ENCODE data around the gene BAZ2B.
"Not testable (repeated sequence)": the region's sequence is repeated elsewhere in the genome, so short reads cannot be mapped to it uniquely, and the experiment has no call there.

BAZ2B gene

GRCh38 chr2:159635006-159635789 is 18.9 kb upstream of the BAZ2B start:
- DNase-seq (ENCODE audit: low spot score), result no peak
- no peak for TF ChIP-seq CTCF (IDR thresholded peaks at IDR 0.05; ENCODE audit: extremely low read depth, insufficient read depth, missing control alignments)
- in situ Hi-C loops (cut with MboI; ENCODE audit: low pct_unique_long_range_greater_than_20kb, low sequenced_read_pairs, unreplicated experiment), result no loop called here

GRCh38 chr2:159633219-159633618 is 16.9 kb upstream of the BAZ2B start:
- no peak for TF ChIP-seq CTCF (IDR thresholded peaks at IDR 0.05; ENCODE audit: extremely low read depth, insufficient read depth, missing control alignments)

GRCh38 chr2:159625628-159626027 is 9.3 kb upstream of the BAZ2B start:
- in situ Hi-C loops (cut with MboI; ENCODE audit: low pct_unique_long_range_greater_than_20kb, low sequenced_read_pairs, unreplicated experiment); DNase-seq (ENCODE audit: low spot score): not testable (repeated sequence)

More at GRCh38 chr2:159633219-159633618, 16.9 kb upstream of the BAZ2B start:
- in situ Hi-C loops (cut with MboI; ENCODE audit: low pct_unique_long_range_greater_than_20kb, low sequenced_read_pairs, unreplicated experiment), result no loop called here
- no peak for DNase-seq (ENCODE audit: low spot score)

GRCh38 chr2:159623436-159623835 is 7.1 kb upstream of the BAZ2B start:
- no peak for DNase-seq (ENCODE audit: low spot score)
- in situ Hi-C loops (cut with MboI; ENCODE audit: low pct_unique_long_range_greater_than_20kb, low sequenced_read_pairs, unreplicated experiment), result no loop called here
- TF ChIP-seq CTCF (IDR thresholded peaks at IDR 0.05; ENCODE audit: extremely low read depth, insufficient read depth, missing control alignments), result no peak

- no peak for DNase-seq (ENCODE audit: low spot score)
- in situ Hi-C loops (cut with MboI; ENCODE audit: low pct_unique_long_range_greater_than_20kb, low sequenced_read_pairs, unreplicated experiment), result no loop called here
- TF ChIP-seq CTCF (IDR thresholded peaks at IDR 0.05; ENCODE audit: extremely low read depth, insufficient read depth, missing control alignments), result no peak
These were observed 6.6 kb upstream of the BAZ2B start for GRCh38 chr2:159622966-159623365.

GRCh38 chr2:159620796-159621195 is 4.4 kb upstream of the BAZ2B start:
- DNase-seq (ENCODE audit: low spot score), result no peak
- no peak for TF ChIP-seq CTCF (IDR thresholded peaks at IDR 0.05; ENCODE audit: extremely low read depth, insufficient read depth, missing control alignments)
- in situ Hi-C loops (cut with MboI; ENCODE audit: low pct_unique_long_range_greater_than_20kb, low sequenced_read_pairs, unreplicated experiment), result no loop called here

- DNase-seq (ENCODE audit: low spot score), result no peak
- in situ Hi-C loops (cut with MboI; ENCODE audit: low pct_unique_long_range_greater_than_20kb, low sequenced_read_pairs, unreplicated experiment), result no loop called here
These were observed 1.3 kb upstream of the BAZ2B start for GRCh38 chr2:159617646-159618045.

More at GRCh38 chr2:159617646-159618045, 1.3 kb upstream of the BAZ2B start:
- TF ChIP-seq CTCF (IDR thresholded peaks at IDR 0.05; ENCODE audit: extremely low read depth, insufficient read depth, missing control alignments), result no peak
